ENCODE data around the gene IGHMBP2. TPM values are rescaled to one million over a fixed set of nuclear protein-coding genes. Genes with fewer than 3 reads are reported as not detected.
A peak's percentile ranks its signal among the peaks of the same experiment; 100 is the strongest.

IGHMBP2 gene
- total and polyA plus RNA-seq, 2 experiments from 2014 or later, result 12.4 to 13.5 TPM

DNA sequence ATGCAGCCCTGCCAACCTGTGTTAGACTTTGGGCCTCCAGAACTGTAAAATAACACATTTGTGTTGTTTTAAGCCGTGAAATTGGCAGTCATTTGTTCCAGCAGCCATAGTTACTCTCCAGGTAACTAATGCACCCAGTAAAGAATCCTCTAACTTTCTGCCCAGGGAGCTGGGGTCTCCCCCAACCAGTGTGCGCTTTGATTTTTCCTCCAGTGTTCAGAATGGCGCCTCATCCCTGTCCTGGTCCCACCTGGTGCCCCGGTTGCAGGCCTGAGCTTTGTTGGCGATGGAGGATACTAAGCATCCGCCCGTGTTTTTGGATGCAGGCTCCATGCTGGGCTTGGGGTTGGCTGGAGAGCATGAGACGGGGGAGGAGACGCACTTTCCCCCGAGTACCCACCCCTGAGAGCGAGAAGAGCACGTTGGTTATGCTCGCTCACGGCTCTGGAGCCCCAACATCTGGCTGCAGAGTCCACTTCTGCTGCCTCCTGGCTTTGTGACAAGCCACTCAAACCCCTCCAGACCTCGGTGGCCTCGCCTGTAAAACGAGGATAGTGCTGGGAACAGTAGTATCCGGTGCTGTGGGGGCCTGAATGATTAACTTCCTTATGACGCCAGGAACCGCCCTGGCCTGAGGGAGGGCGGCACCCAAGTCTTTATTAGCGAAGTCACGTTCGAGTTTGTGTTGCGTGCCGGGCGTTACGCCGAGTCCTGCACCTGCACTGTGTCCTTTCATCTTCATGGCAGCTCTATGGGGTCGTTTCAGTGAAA lies 51.3 kb downstream of the IGHMBP2 start:
- Histone ChIP-seq H3K27ac (no peak overlapping the region), H2AFZ (no peak overlapping the region), H3K9me2 (replicated peaks; ENCODE audit: insufficient read depth) (no peaks in the 10 kb centered on the region), H3K4me2 (no peak overlapping the region), H3K79me2 (no peaks in the 10 kb centered on the region), H3K4me1 (ENCODE audit: insufficient read depth) (no peaks in the 10 kb centered on the region), H3K4me3 (no peak overlapping the region), H4K20me1 (ENCODE audit: insufficient read depth, poor library complexity, severe bottlenecking) (no peaks in the 10 kb centered on the region), H3K9me3 (ENCODE audit: low read depth) (no peaks in the 10 kb centered on the region), H3K36me3 (replicated peaks; ENCODE audit: insufficient read depth, low read depth) (no peaks in the 10 kb centered on the region), H3K27me3 (no peaks in the 10 kb centered on the region)
- TF ChIP-seq EZH2phosphoT487 (IDR thresholded peaks at IDR 0.05; ENCODE audit: low read depth, severe bottlenecking, unreplicated experiment), result no peak
- no peak for TF ChIP-seq CTCF (IDR thresholded peaks at IDR 0.05; ENCODE audit: poor library complexity)
- no peak for TF ChIP-seq EZH2 (IDR thresholded peaks at IDR 0.05; ENCODE audit: borderline replicate concordance)
- 68% methylated on average over 30 of the region's 30 CpGs for WGBS (ENCODE audit: low lambda C conversion rate, missing lambda C conversion rate)
- peak; percentile 36 for DNase-seq (ENCODE audit: low spot score)

- Histone ChIP-seq H3K4me1 (ENCODE audit: insufficient read depth) (no peaks in the 10 kb centered on the region), H3K9me3 (ENCODE audit: low read depth) (no peaks in the 10 kb centered on the region), H4K20me1 (ENCODE audit: insufficient read depth, poor library complexity, severe bottlenecking) (no peaks in the 10 kb centered on the region), H3K27me3 (no peaks in the 10 kb centered on the region), H3K4me2 (no peak overlapping the region), H2AFZ (no peak overlapping the region), H3K9me2 (replicated peaks; ENCODE audit: insufficient read depth) (no peaks in the 10 kb centered on the region), H3K36me3 (replicated peaks; ENCODE audit: insufficient read depth, low read depth) (no peaks in the 10 kb centered on the region), H3K27ac (no peak overlapping the region), H3K4me3 (no peak overlapping the region), H3K79me2 (no peaks in the 10 kb centered on the region)
- no peak for DNase-seq (ENCODE audit: low spot score)
- TF ChIP-seq EZH2 (IDR thresholded peaks at IDR 0.05; ENCODE audit: borderline replicate concordance) (no peak), CTCF (IDR thresholded peaks at IDR 0.05; ENCODE audit: poor library complexity) (no peak), EZH2phosphoT487 (IDR thresholded peaks at IDR 0.05; ENCODE audit: low read depth, severe bottlenecking, unreplicated experiment) (no peak)
- WGBS (ENCODE audit: low lambda C conversion rate, missing lambda C conversion rate), result 79% methylated on average over 5 of the region's 5 CpGs
Observed at GRCh38 chr11:68955607-68955958, 51.9 kb downstream of the IGHMBP2 start.

GRCh38 chr11:68956142-68956541 lies 52.5 kb downstream of the IGHMBP2 start:
- no peak for DNase-seq (ENCODE audit: low spot score)
- TF ChIP-seq CTCF (IDR thresholded peaks at IDR 0.05; ENCODE audit: poor library complexity), result peak; percentile 26
- no peak for TF ChIP-seq EZH2phosphoT487 (IDR thresholded peaks at IDR 0.05; ENCODE audit: low read depth, severe bottlenecking, unreplicated experiment)
- no peak for TF ChIP-seq EZH2 (IDR thresholded peaks at IDR 0.05; ENCODE audit: borderline replicate concordance)
- no peaks in the 10 kb centered on the region for H3K79me2 ChIP-seq
- no peaks in the 10 kb centered on the region for H3K9me3 ChIP-seq (ENCODE audit: low read depth)
- no peaks in the 10 kb centered on the region for H3K27me3 ChIP-seq
- WGBS (ENCODE audit: low lambda C conversion rate, missing lambda C conversion rate), result 41% methylated on average over 7 of the region's 12 CpGs
- no peak overlapping the region for H3K27ac ChIP-seq
- H2AFZ ChIP-seq, result no peak overlapping the region
- H3K4me1 ChIP-seq (ENCODE audit: insufficient read depth), result no peaks in the 10 kb centered on the region
- no peaks in the 10 kb centered on the region for H3K36me3 ChIP-seq (replicated peaks; ENCODE audit: insufficient read depth, low read depth)
- no peaks in the 10 kb centered on the region for H4K20me1 ChIP-seq (ENCODE audit: insufficient read depth, poor library complexity, severe bottlenecking)
- H3K4me3 ChIP-seq, result no peak overlapping the region
- H3K9me2 ChIP-seq (replicated peaks; ENCODE audit: insufficient read depth), result no peaks in the 10 kb centered on the region
- no peak overlapping the region for H3K4me2 ChIP-seq
